ENCODE results near the gene REL.

- no peak for TF ChIP-seq CTCF (IDR thresholded peaks at IDR 0.05; ENCODE audit: borderline replicate concordance, extremely low read depth, low read length, poor library complexity, severe bottlenecking)
- no peak for TF ChIP-seq EZH2 (IDR thresholded peaks at IDR 0.05; ENCODE audit: borderline replicate concordance, low read depth, low read length, severe bottlenecking)
Measured at GRCh38 chr2:60852282-60852860, 29.0 kb upstream of the REL start.

Measured in DND-41 (cell line).